ENCODE measurements around the gene DBN1.

Gene DBN1

DNA sequence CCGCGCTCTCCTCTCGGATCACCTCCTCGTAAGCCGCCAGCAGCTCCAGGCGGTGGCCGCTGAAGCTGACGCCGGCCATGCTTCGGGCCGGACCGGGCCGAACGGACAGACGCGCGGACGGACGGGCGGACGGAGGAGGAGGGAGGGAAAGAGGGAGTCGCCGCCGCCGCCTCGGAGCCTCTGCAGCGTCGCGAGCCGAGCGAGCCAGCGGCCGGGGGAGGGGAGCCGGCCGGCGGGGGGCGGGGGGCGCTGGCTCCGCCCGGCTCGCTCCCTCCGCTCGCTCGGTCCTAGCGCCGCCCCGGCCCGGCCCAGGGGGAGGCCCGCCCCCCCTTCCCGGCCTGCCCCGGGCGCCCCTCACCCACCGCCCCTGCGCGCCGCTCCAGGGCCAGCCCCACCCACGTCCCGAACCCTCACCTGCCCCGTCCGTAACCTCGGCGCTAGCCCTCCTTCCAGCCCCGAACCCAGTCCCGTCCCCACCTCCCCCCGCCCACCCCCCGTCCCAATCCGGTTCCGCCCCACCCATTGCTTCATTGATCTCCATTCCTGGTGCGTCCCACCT, at the start of gene DBN1:
DBN1 (minus strand) TSS at position 192 of the 559 bp plus-strand sequence; CDS start at position 79, 113 bp downstream.
- DNase-seq (ENCODE audit: low read depth) = no peak

DNA sequence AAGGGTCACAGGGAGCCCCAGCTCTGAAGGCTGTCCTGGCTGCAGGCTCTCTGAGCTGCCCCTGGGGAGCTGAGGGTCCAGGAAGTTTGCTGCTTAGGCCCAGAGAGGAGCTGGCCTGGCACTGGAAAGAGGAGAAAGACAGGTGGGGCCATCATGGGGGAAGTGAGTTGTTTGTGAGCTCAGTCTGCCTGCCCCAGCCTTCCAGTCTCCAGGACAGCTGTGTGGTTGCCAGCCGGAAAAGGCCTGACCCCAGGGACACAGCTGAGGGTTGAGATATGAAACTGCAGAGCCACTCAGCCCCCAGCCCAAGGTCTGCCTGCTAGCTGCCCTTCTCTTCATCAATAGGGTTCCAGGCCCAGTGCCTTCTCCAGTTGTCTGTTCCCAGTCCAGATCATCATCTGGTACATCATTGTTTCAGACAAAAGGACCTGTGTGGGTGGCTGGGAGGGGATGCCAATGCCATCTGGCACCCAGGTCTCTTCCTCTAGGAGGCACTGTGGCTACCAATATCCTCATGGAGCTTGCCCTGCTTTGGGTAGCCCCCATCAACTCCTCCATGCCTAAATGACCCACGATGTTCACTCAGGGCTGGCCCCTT, 47.6 kb upstream of the DBN1 start:
- no peak for DNase-seq (ENCODE audit: low read depth)

DNA sequence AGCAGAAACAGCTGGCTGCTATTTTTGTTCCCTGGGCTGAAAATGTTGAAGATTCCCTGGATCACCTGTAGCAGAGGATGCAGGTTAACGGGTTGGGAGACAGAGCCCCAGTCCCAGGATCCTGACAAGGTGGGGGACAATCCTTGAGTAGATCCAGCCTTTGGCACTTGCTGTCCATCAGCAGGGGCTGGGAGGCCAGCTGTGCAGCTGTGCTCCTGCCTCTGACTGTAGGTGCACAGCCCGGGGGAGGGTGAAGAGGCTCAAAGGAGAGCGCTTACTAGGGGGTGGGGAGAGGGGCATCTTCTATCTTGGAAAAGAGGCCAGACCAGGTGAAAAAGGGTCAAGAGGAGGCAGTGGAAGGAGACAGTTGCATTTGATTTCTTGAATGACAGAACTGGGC, 46.8 kb upstream of the DBN1 start:
- DNase-seq (ENCODE audit: low read depth) = no peak

DNA sequence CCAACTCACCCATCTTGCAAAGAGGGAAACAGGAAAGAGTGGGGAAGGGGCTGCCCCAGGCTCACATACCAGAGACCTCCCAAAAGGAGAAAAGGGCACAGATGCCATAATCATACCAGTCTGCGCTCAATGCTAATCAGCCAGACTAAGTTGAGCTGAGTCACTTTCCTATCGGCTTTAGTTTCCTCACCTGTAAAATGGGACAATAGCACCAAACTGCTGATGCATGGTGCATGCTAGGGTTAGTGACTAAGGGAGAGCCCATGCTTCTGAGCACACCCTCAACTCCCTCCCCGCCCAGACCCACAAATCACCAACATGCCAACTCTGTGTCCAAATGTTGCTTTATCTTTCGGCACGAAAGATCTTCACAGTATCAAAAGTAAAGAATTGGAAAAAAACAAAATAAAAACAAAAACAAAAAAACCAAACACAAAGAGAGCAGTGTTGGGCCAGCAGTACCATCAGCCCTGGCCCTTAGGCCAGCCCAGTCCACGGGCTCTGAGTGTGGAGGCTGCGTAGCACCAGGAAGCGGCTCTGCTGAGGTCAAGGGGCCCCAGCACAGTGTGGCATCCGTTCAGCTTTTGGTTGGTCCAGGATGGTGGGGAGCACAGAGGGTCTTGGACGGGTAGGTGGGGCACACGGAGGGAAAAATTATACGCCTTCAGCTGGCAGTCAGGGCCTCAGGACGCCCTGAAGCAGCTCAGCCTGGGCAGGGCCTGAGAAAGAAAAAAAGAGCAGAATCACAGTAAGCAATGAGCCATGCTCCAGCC, 46.2 kb upstream of the DBN1 start:
- DNase-seq (ENCODE audit: low read depth) = no peak

DNA sequence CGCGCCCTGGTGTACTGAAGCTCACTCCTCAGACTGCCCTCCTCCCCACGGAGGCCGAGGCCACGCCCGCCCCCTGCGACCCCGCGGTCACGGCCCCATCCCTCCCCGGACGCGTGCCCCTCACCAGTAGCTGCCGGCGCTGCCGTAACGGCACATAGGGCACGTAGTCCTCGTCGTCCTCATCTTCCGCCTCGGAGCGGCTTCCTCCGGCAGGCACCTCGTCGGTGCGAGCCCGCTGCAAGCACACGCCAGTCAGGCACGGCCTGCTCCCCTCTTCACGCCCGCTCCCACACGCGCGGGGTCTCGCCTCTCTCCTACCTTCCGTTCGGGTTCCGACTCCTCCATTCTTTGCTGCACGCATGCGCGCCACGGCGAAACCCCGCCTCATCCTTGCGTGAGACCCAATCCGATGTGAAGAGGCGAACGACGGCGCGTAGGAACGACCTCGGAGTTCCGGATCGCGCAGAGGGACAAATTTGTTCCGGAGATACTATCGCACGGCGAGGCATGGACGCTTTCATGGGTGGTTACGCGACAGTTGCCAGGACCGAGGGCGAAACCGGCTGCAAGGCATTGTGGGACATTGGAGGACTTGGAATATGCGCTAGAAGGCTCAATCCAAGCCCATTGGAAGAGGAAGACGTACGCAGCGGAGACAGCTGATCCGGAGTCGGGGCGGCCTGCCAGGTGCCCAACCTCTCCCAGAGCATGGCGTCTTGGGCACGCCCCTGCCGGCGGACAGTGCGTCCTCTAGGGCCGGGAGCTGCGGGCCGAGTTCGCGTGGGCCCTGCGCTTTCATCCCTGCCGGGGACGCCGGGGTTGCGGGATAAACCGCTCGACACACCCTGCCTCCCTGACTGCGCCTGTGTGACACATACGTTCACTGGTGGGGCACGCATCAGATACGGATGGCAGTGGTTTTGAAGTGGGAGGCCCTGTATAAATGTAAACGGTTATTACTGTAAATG, 43.5 kb upstream of the DBN1 start, which contains the start of gene DDX41:
DDX41 (minus strand) TSS at position 361 of the 968 bp plus-strand sequence; CDS start at position 345, 16 bp downstream.
- DNase-seq (ENCODE audit: low read depth) = peak; percentile 94

DNA sequence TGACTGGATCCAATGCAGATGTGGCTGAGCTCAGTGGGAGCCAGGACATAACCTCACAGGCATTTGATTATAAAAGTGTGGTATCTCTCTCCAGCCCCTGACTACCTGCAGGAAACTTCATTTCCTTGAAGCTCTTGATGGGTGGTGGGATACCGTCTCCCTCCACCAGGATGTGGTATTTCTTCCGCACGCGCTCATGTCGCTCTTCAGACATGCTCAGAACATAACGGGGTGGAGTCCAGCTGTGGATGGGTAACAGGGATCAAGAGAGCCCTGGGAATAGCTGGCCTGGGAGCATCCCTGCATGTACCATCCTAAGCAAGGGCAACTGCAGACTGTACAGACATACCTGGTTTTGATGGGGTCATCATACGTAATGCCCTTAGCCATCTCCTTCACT, 42.1 kb upstream of the DBN1 start:
- DNase-seq (ENCODE audit: low read depth) = no peak

DNA sequence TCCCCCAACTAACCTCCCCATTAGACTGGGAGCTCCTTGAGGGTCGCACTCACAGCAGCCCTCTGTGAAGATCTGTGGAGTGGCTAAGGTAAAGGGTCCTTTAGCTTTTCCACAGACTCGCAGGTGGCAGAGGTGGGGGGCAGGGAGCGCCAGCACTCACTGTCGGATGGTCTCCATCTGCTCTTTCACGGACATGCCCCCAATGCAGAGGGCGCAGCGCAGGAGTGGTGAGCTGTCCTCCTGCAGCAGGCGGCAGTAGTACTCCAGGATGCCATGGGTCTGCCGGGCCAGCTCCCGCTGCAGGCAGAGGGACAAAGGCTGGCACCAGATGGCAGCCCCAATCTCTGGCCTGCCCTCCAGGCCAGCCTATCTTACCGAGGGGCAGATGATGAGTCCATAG, 41.1 kb upstream of the DBN1 start:
- DNase-seq (ENCODE audit: low read depth) = no peak

DNA sequence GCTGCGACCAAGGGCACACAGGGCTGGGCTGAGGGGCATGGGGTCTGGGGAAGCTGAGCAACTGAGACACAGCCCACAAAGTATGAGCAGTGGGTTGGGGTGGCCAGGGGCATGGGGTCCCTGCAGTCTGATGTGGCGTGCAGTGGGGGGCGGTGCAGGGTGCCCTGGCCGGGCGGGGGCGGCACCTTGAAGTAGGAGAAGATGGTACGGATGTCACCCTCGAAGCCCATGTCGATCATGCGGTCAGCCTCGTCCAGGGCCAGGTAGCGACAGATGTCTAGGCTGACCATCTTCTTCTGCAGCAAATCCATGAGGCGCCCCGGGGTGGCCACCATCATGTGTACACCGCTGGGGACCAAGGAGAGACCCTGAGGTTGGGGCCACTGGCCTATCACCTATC, 40.1 kb upstream of the DBN1 start:
- no peak for DNase-seq (ENCODE audit: low read depth)

DNA sequence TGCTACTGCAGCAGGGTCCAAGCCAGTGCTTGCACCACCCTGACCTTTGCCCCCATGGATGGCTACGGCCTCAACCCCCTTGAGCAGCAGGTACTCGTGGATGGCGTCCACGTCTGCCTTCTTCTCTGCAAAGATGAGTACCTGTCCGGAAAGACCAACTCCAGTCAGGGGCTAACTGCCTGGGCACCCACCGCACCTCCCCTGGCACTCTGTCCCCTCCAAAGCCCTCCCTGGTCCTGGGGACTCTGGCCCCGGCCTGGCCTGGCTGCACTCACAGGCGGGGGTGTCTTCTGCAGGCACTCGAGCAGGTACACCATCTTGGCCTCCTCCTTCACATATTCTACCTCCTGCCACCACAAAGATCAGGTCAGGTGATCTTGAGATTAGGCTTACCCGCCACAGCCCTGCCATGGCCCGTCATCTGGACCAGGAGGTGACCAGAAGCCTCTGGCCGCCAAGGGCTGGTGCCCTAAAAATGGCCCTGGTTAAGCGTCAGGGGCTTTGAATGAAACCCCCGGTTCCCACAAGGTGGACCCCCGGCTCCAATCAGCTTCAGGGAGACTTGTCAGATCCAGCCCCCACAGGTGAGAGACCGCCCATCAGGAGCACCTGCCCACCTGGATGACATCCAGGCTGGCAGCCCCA, 39.4 kb upstream of the DBN1 start:
- DNase-seq (ENCODE audit: low read depth) = no peak

DNA sequence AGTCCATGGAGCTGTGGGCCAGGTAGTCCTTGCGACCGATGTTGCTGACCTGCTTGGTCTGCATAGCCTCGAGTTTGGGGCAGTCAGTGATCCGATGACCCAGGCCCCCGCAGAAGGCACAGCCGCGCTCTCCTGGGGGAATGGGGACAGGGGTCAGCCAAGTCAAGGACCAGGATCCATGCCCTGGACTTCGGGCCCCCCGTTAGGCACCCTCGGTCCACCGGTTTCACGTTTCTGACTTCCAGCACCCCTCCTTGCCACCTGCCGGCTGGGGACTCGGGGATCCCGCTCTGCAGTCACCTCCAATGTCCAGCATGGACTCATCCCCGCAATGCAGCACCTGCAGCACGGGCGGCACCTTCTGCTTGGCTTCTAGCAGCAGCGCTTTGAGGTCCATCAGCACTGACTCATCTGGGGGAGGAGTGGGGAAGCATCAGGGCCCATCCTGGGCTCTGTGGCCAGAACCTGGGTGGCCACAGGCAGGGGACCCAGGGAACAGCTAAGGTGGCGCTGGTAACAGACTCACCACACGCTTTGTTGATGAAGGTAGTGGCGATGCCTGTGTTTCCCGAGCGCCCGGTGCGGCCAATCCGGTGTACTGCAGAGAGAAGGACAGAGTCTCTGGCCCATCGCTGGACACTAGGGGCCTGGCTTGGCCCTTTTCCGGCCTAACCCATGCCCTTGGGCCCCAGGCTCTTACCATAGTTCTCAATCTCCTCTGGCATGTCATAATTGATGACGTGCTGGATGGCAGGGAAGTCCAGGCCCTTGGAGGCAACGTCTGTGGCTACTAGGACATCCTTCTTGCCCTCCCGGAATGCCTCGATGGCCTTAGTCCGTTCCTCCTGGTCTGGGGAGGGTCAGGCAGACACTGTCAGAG, 38.6 kb upstream of the DBN1 start:
- DNase-seq (ENCODE audit: low read depth) = no peak

DNA sequence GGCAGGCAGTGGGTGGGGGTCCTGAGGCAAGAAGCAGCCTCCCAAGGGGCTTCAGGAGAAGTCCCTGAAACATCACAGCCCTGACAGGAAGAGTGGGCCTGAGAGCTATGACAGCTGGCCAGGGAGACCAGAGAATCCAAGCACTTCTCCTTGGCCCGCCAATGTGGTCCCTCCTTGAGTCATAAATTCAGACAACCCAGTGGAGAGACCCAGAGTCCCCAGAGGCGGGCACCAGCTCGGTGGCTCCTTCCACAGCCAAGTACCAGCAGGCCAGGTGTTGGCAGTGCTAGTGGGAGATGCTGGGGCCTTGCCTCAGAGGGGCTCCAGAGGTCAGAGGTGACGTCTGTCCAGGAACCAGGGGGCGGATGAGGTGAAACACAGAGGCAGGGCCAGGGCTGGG, 37.7 kb upstream of the DBN1 start:
- DNase-seq (ENCODE audit: low read depth) = no peak

DNA sequence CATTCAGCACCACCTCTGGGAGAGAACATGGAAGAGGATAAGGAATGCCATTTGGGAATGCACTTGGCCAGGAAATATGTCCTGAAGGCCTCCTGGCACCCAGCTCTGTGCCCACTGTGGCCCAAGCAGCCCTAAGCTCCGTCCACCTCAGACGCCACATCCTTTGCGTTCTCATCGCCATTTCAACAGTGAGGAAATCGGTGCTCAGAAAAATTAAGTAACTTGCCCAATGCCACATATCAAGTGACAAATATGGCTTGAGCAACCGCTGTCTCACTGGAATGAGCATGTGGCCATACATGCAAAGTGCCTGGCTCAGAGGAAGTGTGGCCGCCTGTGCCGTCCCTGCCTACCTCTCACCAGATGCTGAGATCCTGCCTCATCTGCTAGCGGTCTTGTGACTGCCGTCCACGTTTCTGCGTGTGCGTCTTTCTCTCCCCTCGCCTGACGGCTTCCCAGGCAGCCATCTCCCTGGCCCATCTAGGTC, 37.2 kb upstream of the DBN1 start:
- no peak for DNase-seq (ENCODE audit: low read depth)

DNA sequence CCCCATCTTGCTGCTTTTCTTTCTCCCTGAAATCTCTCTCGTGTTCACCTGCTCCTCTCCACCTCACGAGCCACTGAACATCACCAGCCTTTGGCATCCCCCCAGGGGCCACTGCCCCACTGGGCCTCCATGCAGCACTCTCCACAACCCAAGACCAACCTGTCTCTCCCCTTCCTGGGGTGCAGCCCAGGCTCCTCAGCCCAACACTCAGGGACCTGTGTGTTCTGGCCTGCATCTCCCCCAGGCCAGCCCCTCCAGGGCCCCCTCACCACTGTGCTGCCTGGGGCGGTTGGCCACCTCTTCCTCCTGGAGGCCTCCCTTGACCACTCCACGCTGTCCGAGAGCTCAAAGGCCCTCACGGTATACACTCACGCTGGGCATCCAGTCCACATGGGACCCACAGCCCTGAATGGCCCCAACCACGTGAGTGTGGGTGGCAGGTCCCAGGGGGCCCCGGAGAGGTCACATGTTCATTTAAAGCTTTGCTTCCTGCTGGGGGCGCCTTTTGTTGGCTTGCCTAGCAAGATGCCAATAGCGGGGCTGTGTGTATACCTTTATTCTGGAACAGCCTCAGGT, 36.6 kb upstream of the DBN1 start:
- DNase-seq (ENCODE audit: low read depth) = no peak

DNA sequence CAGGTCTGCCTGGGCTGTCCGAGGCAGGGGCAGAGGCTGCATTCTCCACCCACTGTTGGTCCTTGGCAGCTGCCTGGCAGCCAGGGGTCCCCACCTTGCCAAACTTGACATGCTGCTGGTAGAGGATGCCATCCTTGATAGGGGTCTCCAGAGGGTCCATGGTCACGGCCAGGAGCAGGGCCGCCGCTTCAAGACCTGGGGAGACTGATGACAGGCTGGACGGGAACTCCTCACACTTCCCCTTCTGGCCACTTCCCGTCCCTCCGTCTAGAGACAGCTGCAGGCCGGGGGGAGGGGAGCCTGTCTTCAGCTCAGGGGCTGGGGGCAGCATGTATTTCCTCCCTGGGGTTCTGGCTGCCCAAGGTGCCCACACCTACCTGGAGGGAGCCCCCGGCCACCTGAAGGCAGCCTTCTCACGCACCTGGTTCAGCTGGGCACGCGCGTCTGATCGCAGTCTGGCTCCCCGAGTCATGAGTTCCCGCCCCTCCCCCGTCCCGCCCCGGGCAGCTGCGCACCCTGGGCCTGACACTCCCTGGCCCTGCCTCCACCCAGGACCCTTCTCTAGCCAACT, 36.0 kb upstream of the DBN1 start, which contains the start of gene DOK3:
DOK3 (minus strand) TSS at position 446 of the 571 bp plus-strand sequence; CDS start at position 160, 286 bp downstream.
- no peak for DNase-seq (ENCODE audit: low read depth)

DNA sequence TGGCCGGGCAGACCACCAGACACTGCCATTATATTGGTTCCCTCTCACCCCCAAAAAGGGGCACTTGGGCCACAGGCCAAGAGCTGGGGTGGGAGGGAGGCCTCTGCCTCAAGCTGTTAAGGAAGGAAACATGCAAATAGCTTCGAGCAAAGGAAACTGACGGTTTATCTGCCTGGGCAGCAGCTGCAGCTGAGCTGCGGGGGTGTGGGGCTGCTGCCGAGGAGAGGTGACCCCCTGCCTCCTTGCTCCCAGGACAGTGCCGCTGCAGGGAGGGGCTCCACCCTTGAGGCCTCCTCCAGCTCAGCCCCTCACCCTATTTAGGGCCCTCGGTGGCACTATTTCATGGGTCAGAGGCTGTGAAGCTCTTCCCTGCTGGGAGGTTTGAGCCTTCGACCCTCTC, 35.4 kb upstream of the DBN1 start:
- no peak for DNase-seq (ENCODE audit: low read depth)

DNA sequence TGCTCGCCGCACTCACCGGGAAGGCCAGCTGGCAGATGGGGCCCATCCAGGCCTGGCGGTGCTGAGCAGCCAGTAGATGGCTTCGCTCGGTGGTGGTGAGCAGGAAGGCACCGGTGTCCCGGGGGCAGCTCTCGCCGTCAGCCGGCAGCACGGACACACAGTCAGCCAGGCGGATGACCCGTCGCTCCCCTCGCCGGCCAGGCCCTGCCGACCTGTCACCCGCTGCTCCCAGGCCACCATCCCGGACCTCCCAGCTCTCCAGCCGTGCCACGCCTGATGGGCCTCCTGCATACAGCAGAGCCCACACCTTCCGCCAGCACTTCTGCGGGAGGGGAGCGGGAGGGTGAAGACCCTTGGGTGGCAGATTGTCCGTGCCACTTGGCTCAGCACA, 34.8 kb upstream of the DBN1 start:
- no peak for DNase-seq (ENCODE audit: low read depth)

DNA sequence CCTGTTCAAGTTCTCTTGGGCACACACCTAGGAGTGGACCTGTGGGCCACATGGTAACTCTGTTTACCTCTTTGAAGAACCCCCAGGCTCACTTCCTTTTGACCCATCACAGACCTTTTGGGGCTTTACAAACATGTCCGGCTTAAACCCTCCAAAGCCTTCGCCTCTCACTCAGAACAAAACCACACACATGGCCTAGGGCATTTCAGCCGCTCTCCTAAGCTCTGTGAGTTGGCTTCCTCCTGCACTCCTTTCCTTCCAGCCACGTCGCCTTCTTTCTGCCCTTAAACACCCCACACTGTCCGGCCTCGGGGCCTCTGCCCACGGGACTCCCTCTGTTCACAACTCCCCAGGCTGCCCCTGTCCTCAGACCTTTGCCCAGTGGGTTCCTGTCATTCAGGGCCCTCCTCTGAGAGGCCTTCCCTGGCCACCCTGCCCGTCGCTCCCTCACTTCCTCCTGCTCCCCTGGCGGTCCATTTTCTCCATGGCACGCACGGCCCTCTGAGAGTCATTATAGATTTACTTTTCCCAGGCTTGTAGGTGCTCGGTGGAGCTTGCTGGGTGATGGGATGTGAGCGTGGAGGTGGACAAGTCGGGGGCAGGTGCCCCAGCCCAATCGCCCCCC, 34.3 kb upstream of the DBN1 start:
- no peak for DNase-seq (ENCODE audit: low read depth)

DNA sequence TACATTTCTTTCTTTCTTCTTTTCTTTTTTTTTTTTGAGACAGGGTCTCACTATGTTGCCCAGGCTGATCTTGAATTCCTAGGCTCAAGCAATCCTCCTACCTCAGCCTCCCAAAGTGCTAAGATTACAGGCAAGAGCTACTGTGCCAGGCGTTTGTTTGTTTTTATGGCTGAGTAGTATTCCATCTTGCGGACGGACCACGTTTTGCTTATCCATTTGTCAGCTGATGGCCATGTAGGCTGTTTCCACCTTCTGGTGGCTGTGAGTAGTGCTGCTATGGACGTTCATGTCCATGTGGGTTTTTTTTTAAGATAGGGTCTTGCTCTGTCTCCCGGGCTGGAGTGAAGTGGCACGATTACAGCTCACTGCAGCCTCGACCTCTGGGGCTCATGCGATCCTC, 33.7 kb upstream of the DBN1 start:
- DNase-seq (ENCODE audit: low read depth) = no peak

DNA sequence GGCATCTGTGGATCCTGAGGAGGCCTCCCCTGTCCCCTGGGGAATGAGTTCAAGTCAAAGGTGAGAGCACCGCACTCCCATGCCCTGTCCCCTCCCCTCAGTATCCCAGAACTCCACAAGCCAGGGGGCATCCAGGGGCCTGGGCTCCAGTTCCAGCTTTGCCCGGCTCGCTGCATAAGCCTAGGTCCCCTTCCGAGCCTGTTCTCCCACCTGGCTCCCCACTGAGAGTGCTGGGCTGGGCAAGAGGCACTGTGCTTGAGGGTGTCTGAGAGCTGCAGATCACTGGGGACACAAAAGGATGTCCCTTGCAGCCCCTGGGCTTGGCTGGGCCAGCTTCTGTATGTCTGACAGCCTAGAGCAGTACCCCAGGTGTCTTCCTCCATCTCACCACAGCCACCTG, 31.6 kb upstream of the DBN1 start:
- DNase-seq (ENCODE audit: low read depth) = no peak
